ENCODE measurements around the gene GFI1B.
A peak's percentile ranks its signal among the peaks of the same experiment; 100 is the strongest.
"Not testable (repeated sequence)": the region's sequence is repeated elsewhere in the genome, so short reads cannot be mapped to it uniquely, and the experiment has no call there.

Gene GFI1B

GRCh38 chr9:132991351-132992300 is 13.1 kb downstream of the GFI1B start:
- no peak for DNase-seq (ENCODE audit: low spot score)

- no peak for DNase-seq (ENCODE audit: low spot score)
Observed at GRCh38 chr9:132993511-132993939, 15.0 kb downstream of the GFI1B start.

GRCh38 chr9:132994410-132995120 is 16.1 kb downstream of the GFI1B start:
- no peak for DNase-seq (ENCODE audit: low spot score)

GRCh38 chr9:132995121-132995420 is 16.6 kb downstream of the GFI1B start:
- no peak for DNase-seq (ENCODE audit: low spot score)

- no peak for DNase-seq (ENCODE audit: low spot score)
Observed at GRCh38 chr9:132995879-132996278, 17.4 kb downstream of the GFI1B start.

- DNase-seq (ENCODE audit: low spot score), result no peak
Observed at GRCh38 chr9:132996526-132996925, 18.0 kb downstream of the GFI1B start.

- no peak for DNase-seq (ENCODE audit: low spot score)
Observed at GRCh38 chr9:132997591-132997990, 19.1 kb downstream of the GFI1B start.

- DNase-seq (ENCODE audit: low spot score), result not testable (repeated sequence)
Observed at GRCh38 chr9:132998221-132998620, 19.7 kb downstream of the GFI1B start.

- no peak for DNase-seq (ENCODE audit: low spot score)
Observed at GRCh38 chr9:132998831-132999635, 20.5 kb downstream of the GFI1B start.

GRCh38 chr9:133002147-133003070 is 23.9 kb downstream of the GFI1B start:
- DNase-seq (ENCODE audit: low spot score), result no peak

GRCh38 chr9:133003071-133003461 is 24.6 kb downstream of the GFI1B start:
- no peak for DNase-seq (ENCODE audit: low spot score)

GRCh38 chr9:133003671-133004090 is 25.2 kb downstream of the GFI1B start:
- peak; percentile 71 for DNase-seq (ENCODE audit: low spot score)

- no peak for DNase-seq (ENCODE audit: low spot score)
Observed at GRCh38 chr9:133004091-133004998, 25.9 kb downstream of the GFI1B start.

GRCh38 chr9:133004999-133005760 is 26.7 kb downstream of the GFI1B start:
- DNase-seq (ENCODE audit: low spot score), result no peak

- no peak for DNase-seq (ENCODE audit: low spot score)
Observed at GRCh38 chr9:133005957-133006356, 27.5 kb downstream of the GFI1B start.

GRCh38 chr9:133006731-133007352 is 28.3 kb downstream of the GFI1B start:
- no peak for DNase-seq (ENCODE audit: low spot score)

- no peak for DNase-seq (ENCODE audit: low spot score)
Observed at GRCh38 chr9:133008406-133008805, 29.9 kb downstream of the GFI1B start.

GRCh38 chr9:133008824-133009223 is 30.3 kb downstream of the GFI1B start:
- no peak for DNase-seq (ENCODE audit: low spot score)

Data from iPS-NIHi11 (cell line).